CD4-positive, alpha-beta T cell treated with Interleukin-1 beta for 1 hour (primary cell): Measurements from ENCODE around the gene SELENOP.
"Not testable (repeated sequence)": the region's sequence is repeated elsewhere in the genome, so short reads cannot be mapped to it uniquely, and the experiment has no call there.

Experiments used
- DNase-seq, 2 donors: peaks; one replicate each; pipeline ENCODE4 v3.0.0-alpha.2; 2020 to 2022

The SELENOP gene

DNA sequence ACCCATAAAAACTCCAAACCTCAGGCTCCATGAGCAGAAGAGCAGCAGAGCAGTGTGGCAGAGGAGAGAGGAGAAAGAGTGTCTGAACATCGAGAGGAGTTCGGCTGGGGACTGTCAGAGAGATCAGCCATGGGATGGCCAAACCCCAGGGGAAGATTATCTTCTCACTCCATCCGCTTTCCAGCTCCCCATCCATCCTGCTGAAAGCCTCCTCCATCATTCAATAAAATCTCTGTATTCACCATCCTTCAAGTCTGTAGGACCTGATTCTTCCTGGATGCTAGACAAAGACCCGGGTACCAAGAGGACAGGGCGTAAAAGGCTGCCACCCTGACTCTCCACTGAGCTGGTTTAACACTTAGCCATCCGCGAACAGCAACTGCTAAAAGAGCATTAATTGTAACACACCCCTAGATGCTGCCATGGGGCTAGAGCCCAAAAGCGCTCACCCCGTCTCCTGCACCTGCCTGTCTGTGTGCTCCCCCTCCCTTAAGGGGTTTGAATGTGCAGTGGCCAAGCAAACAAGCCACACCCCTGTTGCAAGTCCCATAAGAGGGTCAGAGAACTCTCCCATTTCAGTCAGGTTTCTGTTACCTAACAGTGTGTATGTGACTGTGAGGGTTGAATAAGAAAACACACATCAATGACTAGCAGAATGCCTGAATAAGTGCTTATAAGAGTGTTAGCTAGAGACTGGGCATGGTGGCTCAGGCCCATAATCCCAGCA lies 13.9 kb upstream of the SELENOP start:
- DNase-seq, result no peak

GRCh38 chr5:42824347-42824976 lies 12.8 kb upstream of the SELENOP start:
- DNase-seq, result no peak

- no peak for DNase-seq
These were observed 10.9 kb upstream of the SELENOP start for GRCh38 chr5:42822548-42822947.

DNA sequence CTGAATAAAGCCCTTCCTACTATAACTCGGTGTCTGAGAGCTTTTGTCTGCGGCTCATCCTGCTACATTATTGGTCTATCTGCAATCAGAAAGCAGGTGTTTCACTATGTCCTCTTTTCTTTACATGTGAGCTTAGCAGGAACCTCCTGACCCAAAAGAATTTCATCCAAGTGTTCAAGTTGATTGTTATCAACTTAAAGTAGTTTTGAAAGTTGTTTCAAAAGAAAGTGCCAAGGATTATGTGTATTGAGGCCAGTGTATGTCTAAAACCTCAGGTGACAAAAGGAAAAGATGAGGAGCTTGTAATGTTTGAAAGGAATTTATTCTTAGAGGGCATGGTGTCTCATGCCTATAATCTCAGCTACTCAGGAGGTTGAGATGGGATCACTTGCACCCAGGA lies 8.1 kb upstream of the SELENOP start:
- no peak for DNase-seq

DNA sequence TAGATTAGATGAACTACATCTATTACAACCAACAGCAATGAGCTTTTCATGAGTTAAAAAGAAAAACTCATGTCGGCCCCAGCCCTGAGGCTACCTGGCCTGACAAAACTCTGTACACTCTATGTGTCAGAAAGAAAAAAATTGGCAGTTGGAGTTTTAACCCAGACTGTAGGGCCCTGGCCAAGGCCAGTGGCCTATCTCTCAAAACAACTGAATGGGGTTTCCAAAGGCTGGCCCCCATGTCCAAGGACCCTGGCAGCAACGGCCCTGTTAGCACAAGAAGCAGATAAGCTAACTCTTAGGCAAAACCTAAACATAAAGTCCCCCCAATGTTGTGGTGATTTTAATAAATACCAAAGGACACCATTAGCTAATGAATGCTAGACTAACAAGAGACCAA lies 4.9 kb upstream of the SELENOP start:
- not testable (repeated sequence) for DNase-seq

DNA sequence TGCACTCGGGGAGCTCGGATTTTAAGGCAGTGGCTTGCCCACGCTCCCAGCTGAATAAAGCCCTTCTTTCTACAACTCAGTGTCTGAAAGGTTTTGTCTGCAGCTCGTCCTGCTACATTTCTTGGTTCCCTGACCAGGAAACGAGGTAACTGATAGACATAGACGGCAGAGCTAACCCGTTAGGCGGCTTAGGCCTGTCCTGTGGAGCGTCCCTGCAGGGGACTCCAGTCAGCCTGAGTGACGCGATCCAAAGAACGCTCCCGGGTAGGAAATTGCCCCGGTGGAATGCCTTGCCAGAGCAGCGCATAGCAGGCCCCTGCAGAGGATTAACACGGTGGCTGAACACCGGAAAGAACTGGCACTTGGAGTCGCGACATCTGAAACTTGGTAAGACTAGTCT lies 1.8 kb upstream of the SELENOP start:
- DNase-seq, result no peak

DNA sequence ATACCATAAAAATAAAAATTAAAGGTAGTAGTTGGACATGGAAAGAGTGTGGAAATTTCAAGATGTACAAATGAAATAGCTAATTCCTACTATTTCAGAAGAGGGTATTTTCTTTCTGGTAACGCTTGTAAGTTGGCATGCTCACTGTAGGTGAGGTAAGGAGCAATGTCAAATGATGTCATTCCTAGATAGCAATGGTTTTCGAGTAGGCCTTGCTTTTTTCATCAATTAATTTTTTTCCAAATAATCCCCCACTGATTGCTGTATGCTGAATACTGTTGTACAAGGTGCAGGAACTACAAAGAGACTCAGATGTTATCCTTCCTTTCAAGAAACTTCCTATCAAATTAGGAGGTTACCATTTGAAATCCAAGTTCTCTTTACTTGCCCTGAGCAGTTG lies 928 bp upstream of the SELENOP start:
- DNase-seq, result no peak

- no peak for DNase-seq
These were observed 680 bp downstream of the SELENOP start for GRCh38 chr5:42810834-42811590.

DNA sequence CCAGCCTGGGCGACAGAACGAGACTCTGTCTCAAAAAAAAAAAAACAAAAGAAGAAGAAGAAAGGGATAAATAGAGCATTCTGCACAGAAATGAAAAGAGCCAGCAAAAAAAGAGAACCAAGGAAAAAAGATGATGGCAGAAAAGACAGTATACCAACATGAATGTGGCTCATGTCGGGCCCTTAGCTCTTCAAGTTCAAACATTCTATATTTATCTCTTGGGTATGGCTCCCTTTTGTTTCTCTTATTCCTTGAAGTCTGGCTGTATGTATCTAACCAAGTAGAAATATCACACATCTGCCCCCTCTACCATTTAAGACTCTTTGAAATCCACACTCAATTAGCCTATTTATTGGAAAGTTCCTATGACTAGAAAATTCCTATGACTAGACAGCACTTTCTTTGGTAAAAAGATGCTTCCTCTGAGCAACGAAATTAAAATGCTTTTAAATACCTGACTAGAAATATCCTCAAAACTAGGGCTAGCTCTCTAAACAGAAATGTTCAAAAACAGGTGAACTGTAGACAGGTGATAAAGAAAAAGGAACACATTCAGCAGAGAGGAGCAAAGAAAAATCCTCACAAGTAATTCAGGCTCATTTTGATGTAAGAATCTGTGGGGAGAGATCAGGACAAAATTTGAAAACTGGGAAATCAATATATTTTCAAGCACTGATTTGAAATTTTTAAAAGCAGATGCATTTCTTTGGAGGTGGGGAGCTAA lies 2.6 kb downstream of the SELENOP start:
- no peak for DNase-seq

- DNase-seq, result no peak
These were observed 3.8 kb downstream of the SELENOP start for GRCh38 chr5:42807722-42808447.

- DNase-seq, result no peak
These were observed 4.9 kb downstream of the SELENOP start for GRCh38 chr5:42806701-42807262.

DNA sequence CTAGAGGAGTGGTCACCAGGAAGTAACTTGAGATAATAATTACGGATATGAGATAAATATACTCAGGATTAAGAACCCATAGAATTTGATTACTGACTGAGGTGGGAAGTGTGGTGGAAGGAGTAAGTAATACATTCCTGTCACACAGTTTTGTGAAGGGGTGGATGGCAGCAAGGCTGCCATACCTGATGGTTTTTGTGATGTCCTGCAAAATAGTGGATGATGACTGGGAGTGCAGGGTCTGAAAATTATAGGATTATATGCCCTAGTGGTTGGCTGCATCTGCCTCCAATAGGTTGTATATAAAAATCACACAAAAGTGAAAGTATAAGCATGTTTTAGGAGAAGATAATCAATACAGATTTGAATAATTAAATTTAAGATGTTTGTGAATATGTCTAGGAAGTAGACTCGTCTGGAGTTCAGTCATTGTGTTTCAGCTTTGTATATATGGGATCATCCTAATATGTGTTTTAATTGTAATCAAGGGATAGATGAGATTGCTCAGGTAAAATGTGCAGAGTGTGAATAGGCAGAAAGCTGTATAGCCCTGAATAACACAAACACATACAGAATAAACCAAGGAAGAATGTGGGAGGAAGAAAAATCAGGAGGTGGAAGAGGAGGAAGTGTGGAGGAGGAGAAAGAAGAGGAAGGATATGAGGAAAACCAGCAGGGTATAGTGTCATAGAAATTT lies 5.5 kb downstream of the SELENOP start:
- no peak for DNase-seq

DNA sequence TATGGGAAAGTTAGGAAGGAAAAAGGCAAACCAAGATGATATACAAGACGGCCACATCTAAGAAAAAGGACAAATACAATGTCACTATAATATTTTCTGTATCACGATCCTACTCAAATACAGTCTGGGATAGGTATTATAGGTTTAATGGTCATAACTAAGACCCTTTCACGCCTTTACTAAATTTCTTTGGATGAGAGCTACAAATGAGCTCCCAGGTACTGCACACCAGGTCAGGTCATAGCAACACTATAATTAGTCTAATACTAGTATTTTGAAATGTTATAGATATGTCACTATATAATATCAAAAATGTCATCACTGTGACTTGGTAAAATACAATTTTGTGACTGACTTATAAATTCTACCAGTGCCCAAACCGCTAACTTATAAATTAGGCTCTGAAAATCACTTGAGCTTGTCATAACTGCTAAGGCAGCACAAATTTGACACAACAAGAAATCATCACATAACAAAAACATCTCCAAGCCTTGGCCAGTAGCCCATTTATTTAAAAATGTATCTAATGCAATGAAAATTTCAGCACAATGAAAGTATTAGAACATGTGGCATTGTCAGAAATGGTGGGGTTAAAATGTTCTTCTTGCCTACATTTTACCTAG lies 6.9 kb downstream of the SELENOP start:
- DNase-seq, result no peak

DNA sequence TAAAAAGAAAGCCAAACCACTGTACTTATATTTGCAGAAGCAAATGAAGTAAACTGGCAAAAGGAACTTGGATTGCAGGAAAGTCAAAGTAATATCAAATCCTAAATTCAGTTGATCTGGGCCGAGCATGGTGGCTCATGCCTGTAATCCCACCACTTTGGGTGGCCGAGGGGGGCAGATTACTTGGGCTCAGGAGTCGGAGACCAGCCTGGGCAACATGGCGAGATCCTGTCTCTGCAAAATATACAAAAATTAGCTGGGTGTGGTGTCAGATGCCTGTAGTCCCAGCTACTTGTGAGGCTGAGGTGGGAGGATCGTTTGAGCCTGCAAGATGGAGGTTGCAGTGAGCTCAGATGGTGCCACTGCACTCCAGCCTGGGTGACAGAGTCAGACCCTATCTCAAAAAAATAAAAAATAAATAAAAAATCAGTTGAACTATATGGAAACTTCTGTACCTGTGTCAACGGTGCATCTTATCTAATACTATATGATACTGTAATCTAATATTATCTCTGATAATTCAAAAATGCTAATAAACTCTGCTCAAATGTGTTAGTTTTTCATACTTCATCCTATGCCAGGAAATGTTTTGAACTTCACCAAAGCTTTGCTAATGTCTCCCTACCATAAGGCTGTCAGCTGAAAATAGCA lies 10.1 kb downstream of the SELENOP start:
- DNase-seq, result no peak

- no peak for DNase-seq
These were observed 10.9 kb downstream of the SELENOP start for GRCh38 chr5:42800748-42801330.

DNA sequence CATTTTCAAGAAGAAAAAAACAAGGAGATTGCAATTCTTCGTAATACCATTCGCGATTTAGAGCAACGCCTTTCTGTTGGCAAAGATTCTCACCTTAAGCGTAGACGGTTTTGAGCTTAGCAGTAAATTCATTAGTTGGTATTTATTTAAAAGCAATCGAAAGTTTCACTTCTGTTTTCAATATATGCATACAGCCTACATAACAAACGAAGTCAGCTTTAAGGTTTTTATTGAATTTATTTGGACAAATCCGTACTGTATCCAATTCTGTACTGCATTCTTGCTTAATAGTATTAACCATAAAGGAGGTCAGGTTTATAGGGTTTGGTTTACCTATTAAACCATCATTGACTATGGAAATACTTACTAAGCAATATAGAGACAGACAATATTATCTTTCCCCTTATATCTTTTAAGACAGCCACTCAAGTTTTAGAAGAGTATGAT lies 12.0 kb downstream of the SELENOP start:
- no peak for DNase-seq

DNA sequence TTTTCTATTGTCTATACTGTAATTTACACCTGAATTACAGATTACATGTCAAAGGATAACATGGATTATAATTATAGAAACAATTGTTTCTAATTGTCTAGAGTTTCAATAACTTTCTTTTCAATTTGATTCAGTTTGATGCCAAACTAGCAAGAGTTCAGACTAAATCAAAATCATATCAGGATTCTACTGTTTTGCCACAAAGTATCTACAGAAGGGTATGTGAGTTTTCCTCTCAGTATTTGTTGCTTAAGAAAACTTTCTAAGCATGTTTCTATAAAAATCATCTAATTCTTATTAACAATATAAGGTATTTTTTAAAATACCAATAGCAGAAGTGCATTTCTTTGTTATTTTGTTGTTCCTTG lies 12.5 kb downstream of the SELENOP start:
- DNase-seq, result no peak

GRCh38 chr5:42798284-42799240 lies 13.1 kb downstream of the SELENOP start:
- DNase-seq, result no peak

DNA sequence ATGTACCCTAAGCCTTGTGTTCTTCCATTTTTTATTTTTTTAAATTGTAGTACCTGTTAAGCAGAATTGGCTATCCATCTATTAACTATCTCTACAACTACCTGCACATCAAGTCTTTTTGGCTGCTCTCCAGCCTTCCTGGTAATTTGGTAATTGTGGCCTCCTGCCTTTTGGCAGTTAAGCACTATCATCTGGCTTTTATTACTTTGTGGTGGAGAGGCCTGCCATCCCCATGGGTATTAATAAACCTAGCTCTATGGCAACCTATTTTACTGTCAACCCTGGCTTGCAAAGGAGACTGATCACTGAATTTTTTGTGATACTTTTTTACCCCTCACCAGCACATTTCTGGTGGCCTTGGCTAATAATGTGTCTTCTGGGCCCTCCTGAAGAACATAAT lies 20.5 kb downstream of the SELENOP start:
- no peak for DNase-seq
